ENCODE results near the gene TST.

DNA sequence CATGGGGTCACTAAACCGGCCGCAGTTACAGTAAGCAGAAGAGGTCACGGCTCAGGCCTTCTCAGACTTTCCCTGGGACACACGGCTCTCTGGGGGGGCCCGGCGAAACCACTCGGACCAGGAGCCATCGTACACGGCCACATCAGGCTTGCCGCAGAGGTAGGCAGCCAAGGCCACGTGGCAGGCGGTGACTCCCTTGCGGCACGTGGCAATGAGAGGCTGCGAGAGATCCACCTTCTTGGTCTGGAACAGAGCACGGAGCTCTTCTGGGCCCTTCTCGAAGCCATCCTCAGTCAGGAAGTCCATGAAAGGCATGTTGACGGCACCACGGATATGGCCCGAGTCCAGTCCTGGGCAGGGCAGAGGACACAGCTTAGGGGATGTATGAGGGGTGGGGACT lies 8.3 kb downstream of the TST start:
- TF ChIP-seq CTCF (conservative IDR thresholded peaks at IDR 0.05; ENCODE audit: low read length) (no peak), EZH2phosphoT487 (IDR thresholded peaks at IDR 0.05; ENCODE audit: borderline replicate concordance) (no peak)
